ENCODE measurements around the gene IREB2.

DNA sequence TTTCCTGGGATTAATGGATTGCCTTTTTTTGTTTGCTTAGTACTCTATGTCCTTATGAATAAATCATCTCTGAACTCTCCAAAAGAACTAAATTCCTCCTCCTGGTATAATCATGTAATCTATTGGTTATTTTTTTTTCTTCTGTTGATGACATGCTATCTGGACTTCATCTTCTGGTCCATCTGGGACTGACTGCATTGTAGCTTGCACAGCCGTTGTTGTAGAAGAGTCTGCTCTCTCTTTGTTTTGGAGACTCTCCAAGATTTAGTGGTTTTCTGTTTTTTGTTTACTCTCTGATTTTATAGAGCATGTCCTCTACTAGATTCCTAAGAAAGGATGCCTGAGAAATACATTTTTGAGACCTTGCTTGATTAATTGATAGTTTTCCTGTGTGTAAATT is 19.1 kb downstream of the IREB2 start:
- no peak for TF ChIP-seq POLR2A (IDR thresholded peaks at IDR 0.05)
- TF ChIP-seq, protein P1, sequence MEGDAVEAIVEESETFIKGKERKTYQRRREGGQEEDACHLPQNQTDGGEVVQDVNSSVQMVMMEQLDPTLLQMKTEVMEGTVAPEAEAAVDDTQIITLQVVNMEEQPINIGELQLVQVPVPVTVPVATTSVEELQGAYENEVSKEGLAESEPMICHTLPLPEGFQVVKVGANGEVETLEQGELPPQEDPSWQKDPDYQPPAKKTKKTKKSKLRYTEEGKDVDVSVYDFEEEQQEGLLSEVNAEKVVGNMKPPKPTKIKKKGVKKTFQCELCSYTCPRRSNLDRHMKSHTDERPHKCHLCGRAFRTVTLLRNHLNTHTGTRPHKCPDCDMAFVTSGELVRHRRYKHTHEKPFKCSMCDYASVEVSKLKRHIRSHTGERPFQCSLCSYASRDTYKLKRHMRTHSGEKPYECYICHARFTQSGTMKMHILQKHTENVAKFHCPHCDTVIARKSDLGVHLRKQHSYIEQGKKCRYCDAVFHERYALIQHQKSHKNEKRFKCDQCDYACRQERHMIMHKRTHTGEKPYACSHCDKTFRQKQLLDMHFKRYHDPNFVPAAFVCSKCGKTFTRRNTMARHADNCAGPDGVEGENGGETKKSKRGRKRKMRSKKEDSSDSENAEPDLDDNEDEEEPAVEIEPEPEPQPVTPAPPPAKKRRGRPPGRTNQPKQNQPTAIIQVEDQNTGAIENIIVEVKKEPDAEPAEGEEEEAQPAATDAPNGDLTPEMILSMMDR (IDR thresholded peaks at IDR 0.05), result no peak
